Astrocyte (in vitro differentiated cells and primary cell): Measurements from ENCODE around the gene MSL1.

ENCODE experiments used
- EZH2 ChIP-seq: IDR thresholded peaks from 2 replicates; pipeline ENCODE4 v1.6.1; 2012; ENCODE audit warnings: mild to moderate bottlenecking, low read length, inconsistent platforms; ENCODE audit not compliant: insufficient read depth
- TF ChIP-seq, protein P1 (sequence below): IDR thresholded peaks from 2 replicates; pipeline ENCODE4 v1.5.1; 2011; ENCODE audit warnings: low read depth, mild to moderate bottlenecking, inconsistent platforms, low read length, moderate library complexity; ENCODE audit not compliant: insufficient read depth

DNA sequence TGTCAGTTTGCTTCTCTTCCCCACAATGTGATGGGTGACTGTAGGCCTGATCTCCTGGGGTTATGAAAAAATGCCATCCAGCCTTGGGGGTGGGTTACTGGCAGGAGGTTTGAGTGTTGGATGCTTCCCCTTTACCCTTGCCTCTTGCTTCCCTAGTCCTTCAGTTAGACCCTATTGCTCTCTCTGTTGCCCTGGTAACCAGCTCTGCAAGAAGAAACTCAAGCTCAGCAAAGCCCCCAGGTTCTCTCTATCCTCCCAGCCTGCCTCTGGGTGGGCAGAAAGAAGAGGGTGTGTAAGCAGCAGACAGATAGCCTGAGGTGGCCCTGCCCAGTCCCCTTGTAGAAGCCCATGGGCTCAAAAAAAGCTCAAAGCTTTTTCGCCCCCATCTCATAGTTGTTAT lies 52.7 kb downstream of the MSL1 start:
- TF ChIP-seq, protein P1, sequence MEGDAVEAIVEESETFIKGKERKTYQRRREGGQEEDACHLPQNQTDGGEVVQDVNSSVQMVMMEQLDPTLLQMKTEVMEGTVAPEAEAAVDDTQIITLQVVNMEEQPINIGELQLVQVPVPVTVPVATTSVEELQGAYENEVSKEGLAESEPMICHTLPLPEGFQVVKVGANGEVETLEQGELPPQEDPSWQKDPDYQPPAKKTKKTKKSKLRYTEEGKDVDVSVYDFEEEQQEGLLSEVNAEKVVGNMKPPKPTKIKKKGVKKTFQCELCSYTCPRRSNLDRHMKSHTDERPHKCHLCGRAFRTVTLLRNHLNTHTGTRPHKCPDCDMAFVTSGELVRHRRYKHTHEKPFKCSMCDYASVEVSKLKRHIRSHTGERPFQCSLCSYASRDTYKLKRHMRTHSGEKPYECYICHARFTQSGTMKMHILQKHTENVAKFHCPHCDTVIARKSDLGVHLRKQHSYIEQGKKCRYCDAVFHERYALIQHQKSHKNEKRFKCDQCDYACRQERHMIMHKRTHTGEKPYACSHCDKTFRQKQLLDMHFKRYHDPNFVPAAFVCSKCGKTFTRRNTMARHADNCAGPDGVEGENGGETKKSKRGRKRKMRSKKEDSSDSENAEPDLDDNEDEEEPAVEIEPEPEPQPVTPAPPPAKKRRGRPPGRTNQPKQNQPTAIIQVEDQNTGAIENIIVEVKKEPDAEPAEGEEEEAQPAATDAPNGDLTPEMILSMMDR, result no peak
- no peak for TF ChIP-seq EZH2
